WTC11 (cell line): Measurements from ENCODE around the gene ZNF804B. TPM values are rescaled to one million over a fixed set of nuclear protein-coding genes. Genes with fewer than 3 reads are reported as not detected.

Source experiments
- total RNA-seq: library from RNA; stranded (reverse); gene quantifications from 3 replicates; pipeline ENCODE4 v1.2.3, GENCODE V29; 2021

The ZNF804B gene
- total RNA-seq, 1 experiment from 2014 or later = 0.04 TPM

Other genes starting within 250 kb of the ZNF804B start
- gene TEX47, start 36.0 kb downstream of the ZNF804B start, total RNA-seq = not detected in 3 replicates